UCSD-AML1 (cell line): Measurements from ENCODE around the gene ZNF43.
A peak's percentile ranks its signal among the peaks of the same experiment; 100 is the strongest.
"Not testable (repeated sequence)": the region's sequence is repeated elsewhere in the genome, so short reads cannot be mapped to it uniquely, and the experiment has no call there.

Experiments
- DNase-seq: peaks from one replicate; lab custom pipeline; 2025; ENCODE audit not compliant: unreplicated experiment; lab: John Stamatoyannopoulos, UW

ZNF43 gene

GRCh38 chr19:21812448-21812847 lies 23.5 kb downstream of the ZNF43 start:
- no peak for DNase-seq

- not testable (repeated sequence) for DNase-seq
Measured at GRCh38 chr19:21808400-21809000, 27.5 kb downstream of the ZNF43 start.

- no peak for DNase-seq
Measured at GRCh38 chr19:21789466-21790085, 46.4 kb downstream of the ZNF43 start.

GRCh38 chr19:21786936-21787335 lies 49.0 kb downstream of the ZNF43 start:
- no peak for DNase-seq

- not testable (repeated sequence) for DNase-seq
Measured at GRCh38 chr19:21775792-21776191, 60.2 kb downstream of the ZNF43 start.

GRCh38 chr19:21767065-21767800 lies 68.7 kb downstream of the ZNF43 start, which contains the start of gene ZNF100:
TSS of gene ZNF100 (minus strand) at chr19:21767579. CDS start at chr19:21767429, 150 bp downstream.
- peak; percentile 83 for DNase-seq

- not testable (repeated sequence) for DNase-seq
Measured at GRCh38 chr19:21766705-21767064, 69.3 kb downstream of the ZNF43 start.

GRCh38 chr19:21765151-21765550 lies 70.8 kb downstream of the ZNF43 start:
- DNase-seq: no peak

GRCh38 chr19:21761547-21761946 lies 74.4 kb downstream of the ZNF43 start:
- not testable (repeated sequence) for DNase-seq

GRCh38 chr19:21758296-21758695 lies 77.7 kb downstream of the ZNF43 start:
- no peak for DNase-seq

GRCh38 chr19:21755555-21755954 lies 80.4 kb downstream of the ZNF43 start:
- not testable (repeated sequence) for DNase-seq
